Hepatocyte (in vitro differentiated cells): ENCODE data around the gene PAK5.

ENCODE experiments used
- EZH2 ChIP-seq: fragments of 200-600 bp; sonication (generic); IDR thresholded peaks from 2 replicates; pipeline ENCODE4 v1.6.1; 2016; ENCODE audit warnings: antibody characterized with exemption, mild to moderate bottlenecking, borderline replicate concordance
- TF ChIP-seq, protein P1 (sequence below): fragments of 200-600 bp; sonication (generic); IDR thresholded peaks from 2 replicates; pipeline ENCODE4 v1.5.1; 2016; ENCODE audit warnings: antibody characterized with exemption, mild to moderate bottlenecking; ENCODE audit not compliant: poor library complexity

DNA sequence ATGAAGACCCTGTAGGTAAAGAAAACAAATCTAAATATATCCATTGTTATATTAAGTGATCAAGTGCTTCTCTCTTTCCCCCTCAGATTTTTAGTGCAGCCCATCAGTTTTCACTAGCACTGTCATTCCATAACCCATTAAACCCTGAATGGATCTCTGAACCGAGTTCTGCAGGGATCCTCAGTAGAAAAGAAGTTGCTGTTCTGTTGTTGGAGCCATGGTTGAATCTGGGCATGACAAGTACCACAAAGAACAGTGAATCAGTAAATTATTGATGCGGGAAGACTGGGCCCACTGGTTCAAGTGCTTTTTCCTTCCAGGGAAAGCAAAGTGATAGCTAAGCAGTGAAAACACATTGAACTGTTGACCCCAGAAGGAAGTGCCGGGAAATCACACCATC is 264.1 kb downstream of the PAK5 start:
- TF ChIP-seq, protein P1, sequence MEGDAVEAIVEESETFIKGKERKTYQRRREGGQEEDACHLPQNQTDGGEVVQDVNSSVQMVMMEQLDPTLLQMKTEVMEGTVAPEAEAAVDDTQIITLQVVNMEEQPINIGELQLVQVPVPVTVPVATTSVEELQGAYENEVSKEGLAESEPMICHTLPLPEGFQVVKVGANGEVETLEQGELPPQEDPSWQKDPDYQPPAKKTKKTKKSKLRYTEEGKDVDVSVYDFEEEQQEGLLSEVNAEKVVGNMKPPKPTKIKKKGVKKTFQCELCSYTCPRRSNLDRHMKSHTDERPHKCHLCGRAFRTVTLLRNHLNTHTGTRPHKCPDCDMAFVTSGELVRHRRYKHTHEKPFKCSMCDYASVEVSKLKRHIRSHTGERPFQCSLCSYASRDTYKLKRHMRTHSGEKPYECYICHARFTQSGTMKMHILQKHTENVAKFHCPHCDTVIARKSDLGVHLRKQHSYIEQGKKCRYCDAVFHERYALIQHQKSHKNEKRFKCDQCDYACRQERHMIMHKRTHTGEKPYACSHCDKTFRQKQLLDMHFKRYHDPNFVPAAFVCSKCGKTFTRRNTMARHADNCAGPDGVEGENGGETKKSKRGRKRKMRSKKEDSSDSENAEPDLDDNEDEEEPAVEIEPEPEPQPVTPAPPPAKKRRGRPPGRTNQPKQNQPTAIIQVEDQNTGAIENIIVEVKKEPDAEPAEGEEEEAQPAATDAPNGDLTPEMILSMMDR, result no peak
- no peak for TF ChIP-seq EZH2
